Naive thymus-derived CD4-positive, alpha-beta T cell (primary cell): ENCODE data around the gene SORCS2. TPM values are rescaled to one million over a fixed set of nuclear protein-coding genes. Genes with fewer than 3 reads are reported as not detected.

Experiments
- ATAC-seq: fragments of 150-1000 bp; cut with Tn5 transposase; 2 replicates; pipeline ENCODE4 v1.10.0; 2021; ENCODE audit warnings: mild to moderate bottlenecking, moderate library complexity
- CTCF ChIA-PET: fragments of 350-600 bp; sonication (Branson Sonifier 250); formaldehyde crosslinking; loops from one replicate; lab custom pipeline; 2021; ENCODE audit warnings: antibody characterized with exemption; lab: Charles Lee
- POLR2A ChIA-PET: fragments of 350-600 bp; sonication (Branson Sonifier 250); formaldehyde crosslinking; loops from one replicate; lab custom pipeline; 2021; ENCODE audit warnings: antibody characterized with exemption, inconsistent platforms; lab: Charles Lee
- DNase-seq, 9 donors: peaks; one replicate each; pipeline versions ENCODE4 v3.0.0 to v3.0.0-alpha.2; 2020 to 2022; ENCODE audit warnings: mixed read lengths in 1 of 9
- H3K27ac ChIP-seq: one replicate; pipeline ENCODE4 v1.7.0; 2013; ENCODE audit warnings: mild to moderate bottlenecking, low read depth, low read length, moderate library complexity
- H3K27me3 ChIP-seq, 2 donors: one replicate each; pipeline ENCODE4 v1.7.0; 2013; ENCODE audit warnings: low read length in 2 of 2, mild to moderate bottlenecking in 2 of 2, moderate library complexity in 2 of 2; ENCODE audit not compliant: control insufficient read depth in 2 of 2, insufficient read depth in 2 of 2
- H3K36me3 ChIP-seq, 3 experiments: 1 replicate in 2 of 3; 2 replicates in 1 of 3; pipeline ENCODE4 v1.7.0; 2013; ENCODE audit warnings: low read length in 3 of 3, mild to moderate bottlenecking in 3 of 3, moderate library complexity in 1 of 3; ENCODE audit not compliant: insufficient read depth in 3 of 3, control insufficient read depth in 2 of 3
- H3K4me1 ChIP-seq, 2 donors: one replicate each; pipeline ENCODE4 v1.7.0; 2013; ENCODE audit warnings: low read length in 2 of 2, mild to moderate bottlenecking in 2 of 2, moderate library complexity in 1 of 2; ENCODE audit not compliant: control insufficient read depth in 2 of 2, insufficient read depth in 2 of 2
- H3K4me3 ChIP-seq: 2 replicates; pipeline ENCODE4 v1.7.0; 2013; ENCODE audit warnings: mild to moderate bottlenecking, low read length
- H3K9me3 ChIP-seq, 3 experiments: 1 replicate in 2 of 3; 2 replicates in 1 of 3; pipeline ENCODE4 v1.7.0; 2013; ENCODE audit warnings: low read length in 3 of 3; ENCODE audit not compliant: control insufficient read depth in 2 of 3
- H3K27ac Mint-ChIP-seq, 9 donors: one replicate each; pipeline ENCODE4 v1.8.0; 2020 to 2022; ENCODE audit warnings: mixed read lengths in 9 of 9, mild to moderate bottlenecking in 8 of 9, moderate library complexity in 5 of 9, inconsistent platforms in 2 of 9
- H3K27me3 Mint-ChIP-seq, 5 donors: one replicate each; pipeline ENCODE4 v1.8.0; 2021 to 2022; ENCODE audit warnings: mixed read lengths in 5 of 5, mild to moderate bottlenecking in 1 of 5
- H3K36me3 Mint-ChIP-seq, 5 donors: one replicate each; pipeline ENCODE4 v1.8.0; 2020 to 2022; ENCODE audit warnings: mixed read lengths in 5 of 5, mild to moderate bottlenecking in 3 of 5, inconsistent platforms in 1 of 5
- H3K4me1 Mint-ChIP-seq, 7 donors: one replicate each; pipeline ENCODE4 v1.8.0; 2020 to 2022; ENCODE audit warnings: mixed read lengths in 7 of 7, mild to moderate bottlenecking in 3 of 7, inconsistent platforms in 1 of 7
- H3K4me3 Mint-ChIP-seq, 10 donors: one replicate each; pipeline ENCODE4 v1.8.0; 2020 to 2022; ENCODE audit warnings: mild to moderate bottlenecking in 10 of 10, mixed read lengths in 10 of 10, moderate library complexity in 6 of 10, inconsistent platforms in 2 of 10
- H3K9me3 Mint-ChIP-seq, 11 donors: one replicate each; pipeline ENCODE4 v1.8.0; 2020 to 2022; ENCODE audit warnings: mixed read lengths in 11 of 11, mild to moderate bottlenecking in 4 of 11, inconsistent platforms in 1 of 11, moderate library complexity in 1 of 11
- intact Hi-C, 2 donors: fragments of 100-400 bp; cut with micrococcal nuclease; formaldehyde crosslinking; loops; one replicate each; pipeline ENCODE4 v1.15.1; 2023
- polyA plus RNA-seq, 2 donors: library from polyadenylated mRNA; unstranded; fragments of 300-500 nt; fragmentation: Illumina TruSeq; gene quantifications; one replicate each; pipeline ENCODE4 v1.2.3, GENCODE V29; 2021
- total RNA-seq, 6 experiments: library from RNA in 5 of 6; stranded (reverse) in 5 of 6; gene quantifications; 1 replicate in 5 of 6; 2 replicates in 1 of 6; pipeline ENCODE4 v1.2.3 and lab custom pipeline; 2021 to 2026

SORCS2 gene
- total and polyA plus RNA-seq, 7 experiments from 2014 or later = 0.10 TPM; not detected in 6

DNA sequence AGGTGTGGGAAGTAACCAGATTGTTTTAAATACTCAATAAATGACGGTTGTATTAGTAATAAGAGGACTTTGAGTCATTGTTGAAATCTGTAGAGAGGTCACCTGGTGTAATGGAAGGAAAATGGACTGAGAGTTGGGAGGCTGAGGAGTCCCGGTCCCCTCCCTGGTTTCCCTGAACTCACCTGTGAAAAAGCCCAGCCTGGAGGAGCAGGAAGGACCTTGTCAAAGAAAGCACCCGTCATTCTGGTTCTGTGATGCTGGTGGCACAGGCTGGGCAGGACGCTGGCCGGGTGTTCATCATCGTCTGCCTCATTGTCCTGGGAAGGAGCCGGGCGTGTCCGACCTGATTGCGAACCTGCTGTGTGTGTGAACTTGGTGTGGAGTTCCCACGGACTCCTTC, 70.8 kb downstream of the SORCS2 start:
- H3K4me1 Mint-ChIP-seq = no peaks in the 10 kb centered on the region
- no peaks in the 10 kb centered on the region for H3K4me1 ChIP-seq
- H3K27ac ChIP-seq = no peak overlapping the region
- H3K36me3 Mint-ChIP-seq = no peaks in the 10 kb centered on the region
- no peak for DNase-seq
- intact Hi-C loops = no loop called here
- peaks cover 0 to 29% (median 13%) of the 10 kb centered on the region in 5 donors for H3K27me3 Mint-ChIP-seq
- peaks cover 0 to 11% (median 0%) of the 10 kb centered on the region in 3 experiments for H3K9me3 ChIP-seq
- H3K36me3 ChIP-seq = no peaks in the 10 kb centered on the region
- ChIA-PET POLR2A (no interaction called here), CTCF (no interaction called here)
- H3K4me3 ChIP-seq = no peak overlapping the region
- no peaks in the 10 kb centered on the region for H3K27me3 ChIP-seq
- H3K4me3 Mint-ChIP-seq = no peak overlapping the region
- no peak overlapping the region for H3K27ac Mint-ChIP-seq
- ATAC-seq = no peak
- peaks cover 0 to 15% (median 5%) of the 10 kb centered on the region in 11 donors for H3K9me3 Mint-ChIP-seq

DNA sequence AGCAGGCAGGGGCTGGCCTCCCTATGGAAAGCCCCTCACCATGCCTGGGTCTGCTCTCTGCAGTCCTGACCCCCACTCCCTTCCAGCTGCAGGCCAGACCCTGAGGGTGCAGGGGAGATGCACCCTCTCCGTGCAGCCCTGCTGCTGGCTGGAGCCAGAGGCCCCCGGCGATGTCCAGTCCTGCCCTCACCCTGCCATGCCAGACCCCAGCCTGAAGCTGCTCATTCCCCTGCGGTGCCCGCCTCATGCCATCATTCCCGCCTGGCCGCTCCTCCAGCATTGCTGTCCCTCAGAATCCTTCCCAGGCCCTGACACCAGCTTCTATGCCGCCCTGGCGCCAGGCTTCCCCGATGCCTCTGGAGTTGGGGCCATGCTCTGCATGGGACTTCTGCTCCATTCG, 72.4 kb downstream of the SORCS2 start:
- Histone ChIP-seq H3K9me3 (peaks cover 0 to 7% (median 0%) of the 10 kb centered on the region in 3 experiments), H3K36me3 (no peaks in the 10 kb centered on the region), H3K27ac (no peak overlapping the region), H3K4me1 (no peaks in the 10 kb centered on the region), H3K4me3 (no peak overlapping the region), H3K27me3 (no peaks in the 10 kb centered on the region)
- H3K4me1 Mint-ChIP-seq = no peaks in the 10 kb centered on the region
- H3K4me3 Mint-ChIP-seq = no peak overlapping the region
- ATAC-seq = no peak
- no peak for DNase-seq
- intact Hi-C loops = no loop called here
- H3K27me3 Mint-ChIP-seq = peaks cover 0 to 27% (median 9%) of the 10 kb centered on the region in 5 donors
- no peak overlapping the region for H3K27ac Mint-ChIP-seq
- CTCF ChIA-PET = no interaction called here
- no peaks in the 10 kb centered on the region for H3K36me3 Mint-ChIP-seq
- POLR2A ChIA-PET = no interaction called here
- peaks cover 0 to 11% (median 0%) of the 10 kb centered on the region in 11 donors for H3K9me3 Mint-ChIP-seq

DNA sequence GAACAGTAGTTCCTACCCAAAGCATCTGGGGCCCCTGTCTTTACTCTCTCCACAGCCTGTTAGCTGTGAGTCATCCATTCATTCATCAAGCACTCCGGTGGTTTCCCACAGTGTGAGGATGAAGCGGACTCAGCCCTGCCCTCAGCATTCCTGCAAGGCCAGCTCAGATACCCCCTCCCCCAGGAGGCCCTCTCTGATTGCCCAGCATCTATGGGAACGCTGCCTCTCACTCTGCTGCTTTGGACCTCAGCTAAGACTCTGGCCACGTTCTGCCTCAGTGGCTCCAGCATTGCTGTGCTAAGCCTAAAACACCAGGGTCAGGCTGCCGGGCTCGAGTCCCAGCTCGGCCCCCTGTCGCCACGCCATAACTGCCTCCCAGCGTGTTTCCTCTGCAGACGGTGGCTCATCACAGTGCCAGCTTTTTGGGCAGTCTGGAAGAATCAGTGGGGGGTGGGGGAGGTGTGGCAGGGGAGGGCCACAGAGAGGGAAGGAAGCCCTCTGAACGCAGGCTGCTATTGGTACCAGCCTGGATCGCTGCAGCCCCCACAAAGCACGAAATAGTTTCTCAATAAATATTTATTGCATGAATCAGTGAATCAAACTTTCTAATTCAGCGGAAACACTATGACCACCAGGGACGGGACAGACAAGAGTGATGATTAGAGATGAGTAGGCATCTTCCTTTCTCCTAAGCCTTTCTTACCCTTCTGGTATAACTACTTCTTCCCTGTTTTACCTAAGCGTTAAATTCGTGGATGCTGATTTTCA, 74.4 kb downstream of the SORCS2 start:
- Histone ChIP-seq H3K4me1 (no peaks in the 10 kb centered on the region), H3K9me3 (no peaks in the 10 kb centered on the region), H3K36me3 (no peaks in the 10 kb centered on the region), H3K4me3 (no peak overlapping the region), H3K27ac (no peak overlapping the region), H3K27me3 (no peaks in the 10 kb centered on the region)
- H3K4me3 Mint-ChIP-seq = no peak overlapping the region
- H3K27ac Mint-ChIP-seq = no peak overlapping the region
- ChIA-PET CTCF (no interaction called here), POLR2A (no interaction called here)
- H3K36me3 Mint-ChIP-seq = no peaks in the 10 kb centered on the region
- H3K9me3 Mint-ChIP-seq = peaks cover 0 to 4% (median 0%) of the 10 kb centered on the region in 11 donors
- intact Hi-C loops = no loop called here
- H3K4me1 Mint-ChIP-seq = no peaks in the 10 kb centered on the region
- peaks cover 0 to 17% (median 4%) of the 10 kb centered on the region in 5 donors for H3K27me3 Mint-ChIP-seq
- no peak for DNase-seq
- ATAC-seq = no peak

DNA sequence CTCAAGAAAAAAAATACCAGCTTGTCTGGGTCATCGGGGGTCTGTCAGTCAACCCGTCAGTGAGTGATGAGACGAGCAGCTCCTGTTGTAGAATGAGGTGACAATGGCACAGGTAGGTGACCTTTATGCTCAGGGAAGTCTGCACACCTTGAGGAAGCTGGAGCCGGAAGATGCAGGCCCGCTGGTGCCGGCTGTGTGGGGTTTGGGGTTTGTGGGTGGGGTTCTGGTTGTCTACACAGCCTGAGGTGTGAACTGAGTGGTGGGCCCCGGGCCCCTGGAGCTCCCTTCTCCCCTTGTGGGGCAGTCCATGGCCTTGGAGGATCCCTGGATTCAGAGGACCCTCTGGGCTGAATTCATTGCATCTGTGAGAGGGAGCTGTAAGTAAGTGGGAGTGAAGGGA, 75.5 kb downstream of the SORCS2 start:
- CTCF ChIA-PET = no interaction called here
- H3K27me3 Mint-ChIP-seq = peaks cover 0 to 16% (median 0%) of the 10 kb centered on the region in 5 donors

DNA sequence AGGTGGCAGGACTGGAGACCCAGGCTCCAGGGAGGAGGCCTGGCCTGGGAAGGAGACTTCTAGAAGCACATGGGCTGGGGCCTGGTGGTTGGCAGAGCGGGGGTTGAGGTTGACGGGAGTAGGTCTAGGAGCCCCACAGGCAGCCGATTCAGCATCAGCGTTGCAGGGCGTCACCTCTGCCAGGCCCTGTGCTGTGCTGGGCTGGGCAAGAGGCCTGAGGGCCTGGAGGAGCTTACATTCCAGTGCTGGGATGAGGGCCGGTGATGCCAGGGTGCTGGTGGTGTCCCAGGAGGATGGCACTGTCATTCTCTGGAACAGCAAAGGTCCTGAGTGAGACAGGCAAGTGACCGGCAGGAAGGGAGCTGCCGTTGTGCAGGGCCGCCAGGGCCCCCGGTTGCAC, 76.6 kb downstream of the SORCS2 start:
- peaks cover 0 to under 1% (median 0%) of the 10 kb centered on the region in 7 donors for H3K4me1 Mint-ChIP-seq
- ChIA-PET POLR2A (no interaction called here), CTCF (no interaction called here)
- Histone ChIP-seq H3K36me3 (no peaks in the 10 kb centered on the region), H3K27ac (no peak overlapping the region), H3K4me1 (no peaks in the 10 kb centered on the region), H3K9me3 (no peaks in the 10 kb centered on the region), H3K4me3 (no peak overlapping the region), H3K27me3 (no peaks in the 10 kb centered on the region)
- no peak overlapping the region for H3K27ac Mint-ChIP-seq
- H3K9me3 Mint-ChIP-seq = peaks cover 0 to 4% (median 0%) of the 10 kb centered on the region in 11 donors
- ATAC-seq = no peak
- no peak for DNase-seq
- intact Hi-C loops = no loop called here
- no peak overlapping the region for H3K4me3 Mint-ChIP-seq
- peaks cover 0 to 12% (median 0%) of the 10 kb centered on the region in 5 donors for H3K27me3 Mint-ChIP-seq
- no peaks in the 10 kb centered on the region for H3K36me3 Mint-ChIP-seq

More for the DNA sequence above, 75.5 kb downstream of the SORCS2 start:
- DNase-seq (no peak), ATAC-seq (no peak)
- POLR2A ChIA-PET = no interaction called here
- intact Hi-C loops = no loop called here
- Mint-ChIP-seq H3K4me3 (no peak overlapping the region), H3K9me3 (peaks cover 0 to 2% (median 0%) of the 10 kb centered on the region in 11 donors), H3K36me3 (no peaks in the 10 kb centered on the region), H3K27ac (no peak overlapping the region), H3K4me1 (no peaks in the 10 kb centered on the region)
- Histone ChIP-seq H3K9me3 (no peaks in the 10 kb centered on the region), H3K4me3 (no peak overlapping the region), H3K27ac (no peak overlapping the region), H3K4me1 (no peaks in the 10 kb centered on the region), H3K27me3 (no peaks in the 10 kb centered on the region), H3K36me3 (no peaks in the 10 kb centered on the region)

DNA sequence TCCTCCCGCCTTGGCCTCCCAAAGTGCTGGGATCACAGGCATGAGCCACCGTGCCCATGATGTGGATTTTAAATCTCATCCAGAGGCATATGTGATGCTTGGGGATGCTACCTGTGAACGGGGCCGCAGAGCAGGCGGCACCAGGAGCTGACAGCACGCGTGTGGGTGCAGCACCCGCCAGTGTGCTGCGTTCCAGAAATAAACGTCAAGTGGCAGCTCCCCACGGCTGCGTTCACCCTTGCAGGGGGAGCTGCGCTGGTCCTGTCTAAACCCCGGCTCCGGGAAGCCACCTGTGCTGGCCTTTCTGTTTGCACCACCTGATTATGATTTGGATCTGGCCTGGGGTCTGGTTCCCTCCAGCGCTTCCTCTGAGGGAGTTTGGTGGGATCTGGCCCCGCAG, 77.8 kb downstream of the SORCS2 start:
- Histone ChIP-seq H3K27ac (no peak overlapping the region), H3K4me1 (no peaks in the 10 kb centered on the region), H3K4me3 (no peak overlapping the region), H3K9me3 (no peaks in the 10 kb centered on the region), H3K36me3 (no peaks in the 10 kb centered on the region), H3K27me3 (no peaks in the 10 kb centered on the region)
- intact Hi-C loops = no loop called here
- peaks cover 0 to 1% (median 0%) of the 10 kb centered on the region in 7 donors for H3K4me1 Mint-ChIP-seq
- ChIA-PET CTCF (no interaction called here), POLR2A (no interaction called here)
- no peaks in the 10 kb centered on the region for H3K36me3 Mint-ChIP-seq
- DNase-seq = no peak
- no peak for ATAC-seq
- H3K9me3 Mint-ChIP-seq = peaks cover 0 to 4% (median 0%) of the 10 kb centered on the region in 11 donors
- no peak overlapping the region for H3K27ac Mint-ChIP-seq
- H3K4me3 Mint-ChIP-seq = no peak overlapping the region
- H3K27me3 Mint-ChIP-seq = peaks cover 0 to 12% (median 0%) of the 10 kb centered on the region in 5 donors

DNA sequence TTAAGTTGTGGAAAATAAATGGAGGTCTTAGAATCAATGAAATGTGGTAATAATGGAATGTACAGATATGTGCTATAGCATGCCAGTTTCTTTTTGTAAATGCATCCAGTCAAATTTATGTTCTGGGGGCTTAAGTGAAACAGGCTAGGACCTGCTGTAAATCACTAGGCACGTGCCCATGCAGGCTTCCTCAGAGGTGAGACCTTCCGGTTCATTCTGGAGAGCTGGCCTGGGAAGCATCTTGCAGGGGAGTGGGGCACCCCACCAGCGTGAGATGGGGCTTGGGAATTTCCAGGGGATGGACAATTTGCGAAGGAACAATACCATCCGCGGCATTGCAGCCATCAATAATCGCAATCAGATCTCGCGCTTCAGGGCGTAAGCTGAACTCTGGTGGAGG, 80.1 kb downstream of the SORCS2 start:
- ChIA-PET CTCF (interaction anchor here (0.6 kb wide), 1 partner anchor 529 kb away, joined by 4 read pairs; no protein-coding TSS in a partner anchor), POLR2A (no interaction called here)
- no peak overlapping the region for H3K27ac Mint-ChIP-seq
- no peak overlapping the region for H3K4me3 ChIP-seq
- H3K36me3 ChIP-seq = no peaks in the 10 kb centered on the region
- H3K9me3 Mint-ChIP-seq = peaks cover 0 to 4% (median 0%) of the 10 kb centered on the region in 11 donors
- no peaks in the 10 kb centered on the region for H3K9me3 ChIP-seq
- intact Hi-C loops = no loop called here
- H3K4me1 Mint-ChIP-seq = peaks cover 0 to 1% (median 0%) of the 10 kb centered on the region in 7 donors
- no peak for ATAC-seq
- no peaks in the 10 kb centered on the region for H3K27me3 ChIP-seq
- H3K36me3 Mint-ChIP-seq = no peaks in the 10 kb centered on the region
- peaks cover 0 to 11% (median 0%) of the 10 kb centered on the region in 5 donors for H3K27me3 Mint-ChIP-seq
- no peak for DNase-seq
- H3K27ac ChIP-seq = no peak overlapping the region
- no peak overlapping the region for H3K4me3 Mint-ChIP-seq
- no peaks in the 10 kb centered on the region for H3K4me1 ChIP-seq
